Progenitor cell of endocrine pancreas (in vitro differentiated cells): ENCODE results near the gene EPDR1. TPM values are rescaled to one million over a fixed set of nuclear protein-coding genes. Genes with fewer than 3 reads are reported as not detected.

Source experiments
- DNase-seq: peaks from one replicate; pipeline ENCODE4 v3.0.0; 2021; ENCODE audit warnings: low spot score; ENCODE audit not compliant: unreplicated experiment
- H3K27ac Mint-ChIP-seq: 2 replicates; pipeline ENCODE4 v1.8.0; 2021; ENCODE audit warnings: mild to moderate bottlenecking, moderate library complexity, mixed read lengths
- H3K27me3 Mint-ChIP-seq: 2 replicates; pipeline ENCODE4 v1.8.0; 2021; ENCODE audit warnings: mixed read lengths
- H3K36me3 Mint-ChIP-seq: 2 replicates; pipeline ENCODE4 v1.8.0; 2022; ENCODE audit warnings: mixed read lengths; ENCODE audit not compliant: insufficient read depth
- H3K4me1 Mint-ChIP-seq: 2 replicates; pipeline ENCODE4 v1.8.0; 2021; ENCODE audit warnings: low read depth, mixed read lengths
- H3K4me3 Mint-ChIP-seq: 2 replicates; pipeline ENCODE4 v1.8.0; 2021; ENCODE audit warnings: low read depth, mild to moderate bottlenecking, moderate library complexity, mixed read lengths
- H3K9me3 Mint-ChIP-seq: 2 replicates; pipeline ENCODE4 v1.8.0; 2021; ENCODE audit warnings: low read depth, mixed read lengths
- total RNA-seq: library from RNA; stranded (reverse); gene quantifications from 2 replicates; pipeline ENCODE4 v1.2.1, GENCODE V29; 2021
- TF ChIP-seq, protein P1 (sequence below): fragments of 200-600 bp; sonication (generic); IDR thresholded peaks from one replicate; pipeline ENCODE4 v1.5.0; 2021; ENCODE audit warnings: antibody characterized with exemption, mild to moderate bottlenecking; ENCODE audit not compliant: unreplicated experiment

EPDR1 gene
- total RNA-seq, 1 donor from 2014 or later: 1.8 TPM

DNA sequence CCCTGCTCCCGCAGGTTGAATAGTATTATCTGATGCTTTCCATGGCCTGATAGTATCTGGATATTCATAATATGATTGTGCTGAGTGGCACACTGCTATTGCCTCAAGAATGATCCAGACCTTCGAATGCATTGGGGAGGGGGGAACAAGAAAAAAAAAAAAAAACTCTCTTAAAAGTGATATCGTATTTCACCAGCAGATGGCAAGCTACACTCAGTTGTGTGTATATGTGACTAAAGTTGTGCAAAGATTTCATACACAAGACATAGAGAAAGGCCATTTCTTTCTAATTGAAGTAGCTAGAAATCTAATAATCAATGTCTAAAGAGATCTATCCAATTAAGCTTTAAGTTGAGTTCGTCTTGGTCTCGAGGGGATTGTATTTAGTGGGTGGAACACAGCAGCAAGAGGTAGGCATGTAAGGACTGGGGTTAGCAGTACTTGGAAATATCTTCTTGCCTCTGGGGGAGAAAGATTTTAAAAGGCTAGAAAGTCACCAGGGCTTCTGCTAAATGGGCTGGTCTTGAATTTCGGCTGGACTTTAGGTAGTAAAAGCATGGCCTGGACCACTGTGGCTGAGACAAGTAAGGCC, 19.1 kb upstream of the EPDR1 start:
- Mint-ChIP-seq H3K4me3 (no peak overlapping the region), H3K36me3 (no peaks in the 10 kb centered on the region), H3K4me1 (peaks cover 15% of the 10 kb centered on the region), H3K27me3 (no peaks in the 10 kb centered on the region), H3K9me3 (no peaks in the 10 kb centered on the region), H3K27ac (no peak overlapping the region)
- TF ChIP-seq, protein P1, sequence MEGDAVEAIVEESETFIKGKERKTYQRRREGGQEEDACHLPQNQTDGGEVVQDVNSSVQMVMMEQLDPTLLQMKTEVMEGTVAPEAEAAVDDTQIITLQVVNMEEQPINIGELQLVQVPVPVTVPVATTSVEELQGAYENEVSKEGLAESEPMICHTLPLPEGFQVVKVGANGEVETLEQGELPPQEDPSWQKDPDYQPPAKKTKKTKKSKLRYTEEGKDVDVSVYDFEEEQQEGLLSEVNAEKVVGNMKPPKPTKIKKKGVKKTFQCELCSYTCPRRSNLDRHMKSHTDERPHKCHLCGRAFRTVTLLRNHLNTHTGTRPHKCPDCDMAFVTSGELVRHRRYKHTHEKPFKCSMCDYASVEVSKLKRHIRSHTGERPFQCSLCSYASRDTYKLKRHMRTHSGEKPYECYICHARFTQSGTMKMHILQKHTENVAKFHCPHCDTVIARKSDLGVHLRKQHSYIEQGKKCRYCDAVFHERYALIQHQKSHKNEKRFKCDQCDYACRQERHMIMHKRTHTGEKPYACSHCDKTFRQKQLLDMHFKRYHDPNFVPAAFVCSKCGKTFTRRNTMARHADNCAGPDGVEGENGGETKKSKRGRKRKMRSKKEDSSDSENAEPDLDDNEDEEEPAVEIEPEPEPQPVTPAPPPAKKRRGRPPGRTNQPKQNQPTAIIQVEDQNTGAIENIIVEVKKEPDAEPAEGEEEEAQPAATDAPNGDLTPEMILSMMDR: peak; percentile 70
- DNase-seq: no peak

DNA sequence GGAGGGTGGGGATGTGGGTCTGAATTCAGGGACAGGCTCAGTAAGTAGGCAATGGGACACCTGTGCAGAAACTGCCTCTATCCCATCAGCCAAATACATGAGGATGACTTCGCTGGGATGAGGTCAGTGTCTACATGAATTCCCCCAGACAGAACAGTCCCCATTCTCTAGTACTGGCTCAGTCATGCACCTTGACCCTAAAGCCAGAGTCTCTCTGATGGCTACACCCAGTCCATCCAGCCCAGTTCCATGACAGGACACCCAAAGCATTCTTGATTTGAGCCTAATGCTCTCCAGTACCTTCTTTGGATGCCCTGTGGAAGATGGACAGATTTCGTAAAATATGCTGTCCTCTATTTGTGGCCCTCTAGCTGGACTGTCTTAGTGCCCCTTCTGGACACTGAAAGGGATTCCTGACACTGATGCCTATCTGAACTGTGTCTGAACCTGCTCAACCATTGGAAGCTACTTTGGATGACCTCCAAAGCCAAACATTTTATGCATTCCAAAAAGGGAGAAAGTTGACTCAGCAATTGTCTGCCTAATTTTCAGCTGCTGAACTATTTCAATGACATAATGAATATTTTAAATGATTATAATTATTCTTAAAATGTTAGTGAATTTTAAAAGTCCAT, 18.4 kb upstream of the EPDR1 start:
- H3K27ac Mint-ChIP-seq: no peak overlapping the region
- H3K9me3 Mint-ChIP-seq: no peaks in the 10 kb centered on the region
- TF ChIP-seq, protein P1: no peak
- H3K4me3 Mint-ChIP-seq: no peak overlapping the region
- H3K36me3 Mint-ChIP-seq: no peaks in the 10 kb centered on the region
- no peaks in the 10 kb centered on the region for H3K27me3 Mint-ChIP-seq
- H3K4me1 Mint-ChIP-seq: peaks cover 15% of the 10 kb centered on the region
- no peak for DNase-seq

DNA sequence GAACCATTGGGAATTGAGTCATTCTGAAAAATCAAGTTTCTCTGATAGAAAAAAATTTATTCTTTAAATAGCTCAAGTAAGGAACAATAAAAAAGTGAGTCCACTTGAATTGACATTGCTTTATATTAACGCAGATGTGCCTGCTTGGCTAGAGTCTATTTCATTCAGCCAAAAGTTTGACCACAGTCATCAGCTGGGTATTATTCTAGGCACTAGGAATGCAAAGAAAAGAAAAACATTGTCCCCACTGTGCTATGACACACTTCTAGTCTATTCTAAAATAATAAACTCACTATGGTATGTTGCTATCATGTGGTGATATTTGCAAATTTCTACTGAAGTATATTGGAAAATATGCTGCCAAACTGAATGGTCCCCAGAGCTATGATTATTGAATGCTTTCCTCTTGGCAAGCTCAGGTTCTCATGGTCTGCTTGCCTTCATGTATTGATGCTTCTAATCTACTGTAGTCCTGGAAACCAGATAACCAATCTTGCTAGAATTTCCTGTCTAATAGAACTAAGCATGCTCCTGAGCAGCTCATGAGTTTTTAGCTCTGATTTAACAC, 12.1 kb upstream of the EPDR1 start:
- H3K4me3 Mint-ChIP-seq: no peak overlapping the region
- H3K36me3 Mint-ChIP-seq: no peaks in the 10 kb centered on the region
- no peaks in the 10 kb centered on the region for H3K9me3 Mint-ChIP-seq
- H3K27ac Mint-ChIP-seq: no peak overlapping the region
- DNase-seq: no peak
- TF ChIP-seq, protein P1: no peak
- peaks cover 13% of the 10 kb centered on the region for H3K27me3 Mint-ChIP-seq
- H3K4me1 Mint-ChIP-seq: peaks cover 6% of the 10 kb centered on the region

DNA sequence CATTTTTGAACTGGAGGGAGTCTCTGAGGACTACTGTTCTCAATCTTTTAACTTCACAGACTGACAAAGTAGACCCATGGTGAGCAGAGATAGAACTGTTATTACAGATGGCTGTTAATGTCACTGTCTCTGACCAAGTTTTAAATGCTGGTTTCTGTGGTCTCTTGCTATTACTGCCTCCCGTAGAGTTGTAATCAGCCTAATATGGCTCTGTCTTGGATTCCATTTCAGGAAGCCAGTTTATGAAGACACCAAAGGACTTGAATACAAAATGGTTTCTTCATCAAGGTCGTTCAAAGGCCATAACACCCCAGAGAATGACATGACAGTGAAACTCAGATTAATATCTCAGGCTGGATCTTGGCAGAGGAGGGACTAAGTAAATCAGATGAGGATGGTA, 7.7 kb upstream of the EPDR1 start:
- Mint-ChIP-seq H3K27me3 (peaks cover 56% of the 10 kb centered on the region), H3K27ac (no peak overlapping the region), H3K4me3 (no peak overlapping the region), H3K4me1 (peaks cover 9% of the 10 kb centered on the region), H3K9me3 (no peaks in the 10 kb centered on the region), H3K36me3 (no peaks in the 10 kb centered on the region)
- TF ChIP-seq, protein P1: no peak
- DNase-seq: no peak

DNA sequence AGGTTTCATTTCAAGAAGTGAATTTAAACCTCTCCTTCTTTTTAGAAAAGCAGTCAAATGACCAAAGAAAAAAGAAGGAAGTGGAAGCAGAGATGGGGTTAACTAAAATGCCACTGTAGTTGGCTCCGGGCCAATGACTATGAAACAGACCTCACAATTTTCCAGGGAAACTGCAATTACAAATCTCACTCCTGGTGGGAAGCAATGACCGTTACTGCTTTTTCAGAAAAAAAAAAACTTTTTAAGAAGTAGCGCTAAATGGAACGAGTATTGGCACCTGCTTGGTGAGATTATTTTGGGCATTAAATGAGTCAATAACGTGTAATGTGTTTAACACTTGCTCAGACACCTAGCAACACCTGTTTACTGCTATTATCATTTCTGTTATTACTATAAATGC, 5.0 kb upstream of the EPDR1 start:
- Mint-ChIP-seq H3K9me3 (no peaks in the 10 kb centered on the region), H3K4me1 (peaks cover 5% of the 10 kb centered on the region), H3K27ac (no peak overlapping the region), H3K36me3 (no peaks in the 10 kb centered on the region), H3K4me3 (no peak overlapping the region), H3K27me3 (peaks cover 83% of the 10 kb centered on the region)
- no peak for DNase-seq
- TF ChIP-seq, protein P1: no peak
